Left renal pelvis (tissue), 4 donors: ENCODE results near the gene TFDP1. TPM values are rescaled to one million over a fixed set of nuclear protein-coding genes. Genes with fewer than 3 reads are reported as not detected.
"Not testable (repeated sequence)": the region's sequence is repeated elsewhere in the genome, so short reads cannot be mapped to it uniquely, and the experiment has no call there.

Experiments used
- DNase-seq, 4 donors: peaks; one replicate each; pipeline ENCODE4 v3.0.0-alpha.2; 2013; ENCODE audit warnings: low read depth in 4 of 4, low spot score in 3 of 4
- polyA plus RNA-seq, 4 donors: library from polyadenylated mRNA; unstranded; fragments of 120-200 nt; gene quantifications; one replicate each; pipeline ENCODE4 v1.2.1, GENCODE V29; 2013; ENCODE audit not compliant: insufficient read length in 4 of 4

Gene TFDP1
- polyA plus RNA-seq, 4 donors = 85.0 to 92.6 (median 86.9) TPM

GRCh38 chr13:113594066-113594821 lies 9.7 kb downstream of the TFDP1 start:
- not testable (repeated sequence) for DNase-seq

- no peak for DNase-seq
Observed at GRCh38 chr13:113595131-113595530, 10.6 kb downstream of the TFDP1 start.

- no peak for DNase-seq
Observed at GRCh38 chr13:113596321-113597200, 12.0 kb downstream of the TFDP1 start.

- no peak for DNase-seq
Observed at GRCh38 chr13:113597391-113598080, 13.0 kb downstream of the TFDP1 start.

GRCh38 chr13:113598081-113598410 lies 13.5 kb downstream of the TFDP1 start:
- DNase-seq = no peak

GRCh38 chr13:113598481-113598880 lies 13.9 kb downstream of the TFDP1 start:
- DNase-seq = no peak

GRCh38 chr13:113599391-113599790 lies 14.8 kb downstream of the TFDP1 start:
- DNase-seq = no peak

GRCh38 chr13:113601166-113602070 lies 16.9 kb downstream of the TFDP1 start:
- DNase-seq = no peak

GRCh38 chr13:113602291-113602988 lies 17.9 kb downstream of the TFDP1 start:
- DNase-seq = no peak

GRCh38 chr13:113603116-113603710 lies 18.7 kb downstream of the TFDP1 start:
- no peak for DNase-seq

GRCh38 chr13:113604186-113604585 lies 19.6 kb downstream of the TFDP1 start:
- no peak for DNase-seq

- no peak for DNase-seq
Observed at GRCh38 chr13:113605461-113605860, 20.9 kb downstream of the TFDP1 start.

GRCh38 chr13:113605866-113606438 lies 21.4 kb downstream of the TFDP1 start:
- DNase-seq = no peak

- DNase-seq = no peak
Observed at GRCh38 chr13:113607056-113607888, 22.7 kb downstream of the TFDP1 start.

- DNase-seq = no peak
Observed at GRCh38 chr13:113607889-113608635, 23.5 kb downstream of the TFDP1 start.

GRCh38 chr13:113608967-113609533 lies 24.5 kb downstream of the TFDP1 start:
- DNase-seq = no peak

- DNase-seq = no peak
Observed at GRCh38 chr13:113609616-113610015, 25.1 kb downstream of the TFDP1 start.
